Dedifferentiated amniotic fluid mesenchymal stem cell (primary cell): Measurements from ENCODE around the gene C2orf66.

ENCODE experiments used
- DNase-seq: peaks from one replicate; pipeline ENCODE4 v3.0.0-alpha.2; 2016; ENCODE audit errors: extremely low spot score

Gene C2orf66

GRCh38 chr2:196809260-196809659 is at the start of gene C2orf66:
C2orf66 (minus strand) TSS chr2:196809355; CDS start chr2:196809336, 19 bp downstream.
- no peak for DNase-seq

- no peak for DNase-seq
Observed at GRCh38 chr2:196854629-196855028, 45.5 kb upstream of the C2orf66 start.

- no peak for DNase-seq
Observed at GRCh38 chr2:196853301-196854087, 44.3 kb upstream of the C2orf66 start.

GRCh38 chr2:196851088-196851487 is 41.9 kb upstream of the C2orf66 start:
- DNase-seq, result no peak

GRCh38 chr2:196849895-196850294 is 40.7 kb upstream of the C2orf66 start:
- no peak for DNase-seq

GRCh38 chr2:196846295-196846694 is 37.1 kb upstream of the C2orf66 start:
- DNase-seq, result no peak

- DNase-seq, result no peak
Observed at GRCh38 chr2:196845371-196845770, 36.2 kb upstream of the C2orf66 start.

GRCh38 chr2:196840171-196840570 is 31.0 kb upstream of the C2orf66 start:
- DNase-seq, result no peak

- no peak for DNase-seq
Observed at GRCh38 chr2:196839574-196839973, 30.4 kb upstream of the C2orf66 start.

- peak; percentile 62 for DNase-seq
Observed at GRCh38 chr2:196836440-196836839, 27.3 kb upstream of the C2orf66 start.

- DNase-seq, result no peak
Observed at GRCh38 chr2:196830701-196831100, 21.5 kb upstream of the C2orf66 start.

GRCh38 chr2:196827356-196827755 is 18.2 kb upstream of the C2orf66 start:
- DNase-seq, result no peak

GRCh38 chr2:196823750-196824522 is 14.8 kb upstream of the C2orf66 start:
- peak; percentile 64 for DNase-seq

GRCh38 chr2:196821195-196821594 is 12.0 kb upstream of the C2orf66 start:
- DNase-seq, result no peak

- no peak for DNase-seq
Observed at GRCh38 chr2:196808083-196808665, 981 bp downstream of the C2orf66 start.

- no peak for DNase-seq
Observed at GRCh38 chr2:196804381-196804780, 4.8 kb downstream of the C2orf66 start.

GRCh38 chr2:196802401-196802800 is 6.8 kb downstream of the C2orf66 start:
- no peak for DNase-seq

GRCh38 chr2:196801674-196802261 is 7.4 kb downstream of the C2orf66 start:
- DNase-seq, result no peak

- no peak for DNase-seq
Observed at GRCh38 chr2:196798980-196799379, 10.2 kb downstream of the C2orf66 start.

GRCh38 chr2:196792865-196793264 is 16.3 kb downstream of the C2orf66 start:
- no peak for DNase-seq

- no peak for DNase-seq
Observed at GRCh38 chr2:196783431-196784094, 25.6 kb downstream of the C2orf66 start.

GRCh38 chr2:196767101-196767500 is 42.1 kb downstream of the C2orf66 start:
- no peak for DNase-seq
